ENCODE data around the gene KRT78. TPM values are rescaled to one million over a fixed set of nuclear protein-coding genes. Genes with fewer than 3 reads are reported as not detected.
A peak's percentile ranks its signal among the peaks of the same experiment; 100 is the strongest.

KRT78 gene
- total RNA-seq, 1 donor from 2014 or later: not detected

DNA sequence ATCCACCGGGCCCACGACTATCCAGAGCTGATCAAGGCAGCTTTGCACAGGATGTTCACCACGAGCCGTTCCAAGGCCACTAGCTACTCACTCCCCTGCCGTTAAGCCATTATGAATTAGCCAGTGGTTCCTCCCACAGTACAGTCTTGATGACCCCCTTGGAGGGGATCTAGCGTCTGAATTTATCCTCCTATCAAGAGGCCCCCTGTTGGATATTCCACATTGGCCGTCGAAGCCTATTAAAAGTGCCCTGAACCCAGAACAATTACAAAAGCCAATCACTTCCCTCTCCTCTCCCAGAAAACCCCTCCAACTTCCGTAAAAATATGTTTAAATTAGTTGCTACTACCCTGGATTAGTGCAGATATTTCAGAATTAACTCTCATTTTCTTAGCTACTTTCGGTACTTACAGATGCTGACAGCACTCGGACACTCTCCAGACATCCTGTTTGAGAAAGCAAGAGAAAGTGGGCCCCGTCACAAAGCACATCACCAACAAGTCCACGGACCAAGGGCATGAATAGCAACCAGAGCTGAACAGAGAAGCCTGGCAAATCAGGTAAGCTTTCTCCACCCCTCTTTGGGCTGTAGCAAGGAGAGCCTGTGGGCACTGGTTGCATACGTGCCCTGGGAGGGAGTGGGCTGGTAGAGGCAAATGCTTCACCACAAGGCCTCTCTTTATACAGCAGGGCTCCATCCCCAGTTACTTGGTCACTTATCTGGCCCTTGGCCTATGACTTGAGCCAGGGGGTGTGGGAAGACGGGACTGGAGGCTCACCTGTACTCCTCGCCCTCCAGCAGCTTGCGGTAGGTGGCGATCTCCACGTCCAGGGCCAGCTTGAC, 58.1 kb downstream of the KRT78 start:
- intact Hi-C loops (cut with DNase I): no loop called here
- DNase-seq (ENCODE audit: low spot score): no peak

DNA sequence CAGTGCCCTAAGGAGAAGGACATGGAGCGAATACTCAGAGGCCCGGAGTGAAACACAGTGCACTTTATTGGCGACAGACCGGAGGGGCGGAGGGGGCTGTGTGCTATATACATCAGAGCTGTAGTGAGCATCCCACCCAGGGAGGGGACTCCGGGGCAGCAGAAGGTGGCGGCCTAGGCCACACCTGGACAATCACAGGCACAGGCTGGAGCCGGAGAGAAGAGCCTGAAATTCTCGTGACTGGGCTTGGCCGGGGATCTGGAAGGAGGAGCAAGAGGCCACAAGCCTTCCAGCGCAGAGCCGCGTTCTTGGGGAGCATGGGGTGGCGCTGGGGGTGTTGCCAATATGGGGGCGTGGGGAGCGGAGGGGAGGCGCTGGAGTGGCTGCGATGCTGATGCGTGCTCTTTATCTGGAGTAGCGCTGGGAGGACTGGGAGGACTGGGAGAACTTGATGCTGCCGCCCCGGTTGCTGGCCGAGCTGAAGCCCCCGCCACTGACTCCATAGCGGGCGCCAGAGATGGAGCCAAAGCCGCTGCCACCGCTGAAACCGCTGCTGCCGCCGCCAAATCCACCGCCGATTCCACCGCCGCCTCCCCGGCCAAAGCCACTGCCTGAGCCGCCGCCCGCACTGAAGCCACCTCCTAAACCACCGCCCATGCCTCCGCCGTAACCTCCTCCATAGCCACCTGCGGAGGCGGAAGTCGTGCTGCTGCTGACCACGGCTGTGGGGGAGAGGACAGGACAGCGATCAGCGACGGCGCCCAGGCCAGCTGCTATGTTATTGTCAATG, 59.0 kb downstream of the KRT78 start:
- intact Hi-C loops (cut with DNase I): no loop called here
- no peak for DNase-seq (ENCODE audit: low spot score)

DNA sequence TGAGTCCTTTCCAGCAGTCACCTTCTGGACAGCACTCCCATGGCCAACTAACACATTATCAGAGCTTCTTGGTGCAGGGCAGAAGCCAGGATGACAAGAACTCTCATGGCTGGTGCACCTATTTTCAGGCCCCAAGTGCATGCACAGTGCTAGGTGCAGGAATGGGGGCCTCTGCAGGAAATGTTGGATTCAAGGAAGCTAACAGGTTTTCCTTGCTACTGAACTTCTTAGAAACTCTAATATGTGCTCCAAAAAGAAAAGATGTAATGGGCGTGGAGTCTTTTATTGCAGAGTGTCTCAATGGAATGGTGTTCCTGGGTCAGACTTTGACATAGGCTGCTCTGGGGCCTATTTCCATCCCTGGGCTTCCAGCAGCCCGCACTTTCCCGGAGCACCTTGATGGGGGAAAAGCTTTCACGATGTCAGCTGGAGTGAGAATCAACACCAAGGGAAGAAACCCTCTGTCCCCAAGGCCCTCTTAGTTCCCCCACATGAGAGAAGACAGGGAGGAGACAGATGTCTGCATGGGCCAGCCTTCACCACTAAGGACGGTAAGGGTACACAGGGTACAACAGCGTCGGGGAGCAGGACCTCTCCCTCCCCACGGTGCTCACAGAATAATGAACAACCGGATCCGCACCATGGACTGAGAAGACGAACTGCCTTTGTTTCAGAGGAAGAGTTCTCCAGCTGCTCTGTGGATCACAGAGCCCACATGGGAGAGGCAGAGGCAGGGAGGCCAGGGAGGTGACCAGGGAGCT, 59.7 kb downstream of the KRT78 start:
- intact Hi-C loops (cut with DNase I): no loop called here
- DNase-seq (ENCODE audit: low spot score): peak; percentile 33

DNA sequence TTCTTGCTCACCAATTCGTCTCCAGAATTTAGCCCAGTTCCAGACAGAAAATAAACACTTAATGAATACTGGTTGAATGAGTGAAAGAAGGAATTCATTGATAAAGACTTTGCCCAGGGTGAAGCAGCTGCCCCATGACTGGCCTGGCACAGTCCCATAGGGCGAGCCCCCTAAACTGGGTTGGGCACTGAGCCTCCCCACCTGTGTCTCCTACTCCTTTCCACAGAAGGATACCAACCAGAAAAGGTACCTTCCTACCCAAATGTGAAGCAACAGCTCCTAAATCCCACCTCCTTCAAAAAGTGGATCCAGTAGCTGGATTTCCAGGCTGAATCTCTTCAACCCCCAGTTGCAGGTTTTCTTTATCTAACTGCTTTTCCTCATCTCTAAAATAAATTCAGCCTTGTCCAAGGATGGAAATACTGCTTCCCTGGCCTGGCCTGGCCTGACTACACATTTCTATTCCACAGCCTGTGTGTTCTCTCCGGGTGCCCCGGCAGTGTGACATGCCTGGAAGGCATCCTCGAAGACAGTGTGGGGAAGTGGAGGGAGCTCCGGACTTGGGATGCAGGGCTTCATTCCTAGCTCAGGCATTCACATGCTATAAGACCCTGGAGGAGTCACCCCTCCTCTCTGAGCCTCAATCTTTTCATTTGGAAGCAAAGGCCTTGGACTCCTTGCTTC, 60.5 kb downstream of the KRT78 start:
- intact Hi-C loops (cut with DNase I): no loop called here
- DNase-seq (ENCODE audit: low spot score): peak; percentile 47

Other genes starting within 250 kb of the KRT78 start
- gene KRT72, start 247.5 kb downstream of the KRT78 start, total RNA-seq: not detected
- not detected for gene KRT73, start 230.4 kb downstream of the KRT78 start, total RNA-seq
- not detected for gene KRT2, start 196.8 kb downstream of the KRT78 start, total RNA-seq
- not detected for gene KRT1, start 168.6 kb downstream of the KRT78 start, total RNA-seq
- gene KRT77, start 145.5 kb downstream of the KRT78 start, total RNA-seq: not detected
- gene KRT76, start 71.6 kb downstream of the KRT78 start, total RNA-seq: not detected
- not detected for gene KRT3, start 52.9 kb downstream of the KRT78 start, total RNA-seq
- not detected for gene KRT4, start 34.9 kb downstream of the KRT78 start, total RNA-seq
- gene KRT79, start 14.7 kb downstream of the KRT78 start, total RNA-seq: not detected
- gene KRT8, start 56.1 kb upstream of the KRT78 start, total RNA-seq: 82.2 TPM
- gene KRT18, start 100.1 kb upstream of the KRT78 start, total RNA-seq: 10.7 TPM
- 324 TPM for gene EIF4B, start 157.5 kb upstream of the KRT78 start, total RNA-seq
- gene TNS2, start 201.1 kb upstream of the KRT78 start, total RNA-seq: 99.3 TPM
- 63.5 TPM for gene SPRYD3, start 230.4 kb upstream of the KRT78 start, total RNA-seq
- 42.3 TPM for gene IGFBP6, start 248.7 kb upstream of the KRT78 start, total RNA-seq

All from cardiac septum (tissue), 1 donor.